ENCODE data around the gene APOBR. TPM values are rescaled to one million over a fixed set of nuclear protein-coding genes. Genes with fewer than 3 reads are reported as not detected.

Gene APOBR
- total and polyA plus RNA-seq, 8 donors = 0.83 to 86.9 (median 1.1) TPM; not detected in 2

DNA sequence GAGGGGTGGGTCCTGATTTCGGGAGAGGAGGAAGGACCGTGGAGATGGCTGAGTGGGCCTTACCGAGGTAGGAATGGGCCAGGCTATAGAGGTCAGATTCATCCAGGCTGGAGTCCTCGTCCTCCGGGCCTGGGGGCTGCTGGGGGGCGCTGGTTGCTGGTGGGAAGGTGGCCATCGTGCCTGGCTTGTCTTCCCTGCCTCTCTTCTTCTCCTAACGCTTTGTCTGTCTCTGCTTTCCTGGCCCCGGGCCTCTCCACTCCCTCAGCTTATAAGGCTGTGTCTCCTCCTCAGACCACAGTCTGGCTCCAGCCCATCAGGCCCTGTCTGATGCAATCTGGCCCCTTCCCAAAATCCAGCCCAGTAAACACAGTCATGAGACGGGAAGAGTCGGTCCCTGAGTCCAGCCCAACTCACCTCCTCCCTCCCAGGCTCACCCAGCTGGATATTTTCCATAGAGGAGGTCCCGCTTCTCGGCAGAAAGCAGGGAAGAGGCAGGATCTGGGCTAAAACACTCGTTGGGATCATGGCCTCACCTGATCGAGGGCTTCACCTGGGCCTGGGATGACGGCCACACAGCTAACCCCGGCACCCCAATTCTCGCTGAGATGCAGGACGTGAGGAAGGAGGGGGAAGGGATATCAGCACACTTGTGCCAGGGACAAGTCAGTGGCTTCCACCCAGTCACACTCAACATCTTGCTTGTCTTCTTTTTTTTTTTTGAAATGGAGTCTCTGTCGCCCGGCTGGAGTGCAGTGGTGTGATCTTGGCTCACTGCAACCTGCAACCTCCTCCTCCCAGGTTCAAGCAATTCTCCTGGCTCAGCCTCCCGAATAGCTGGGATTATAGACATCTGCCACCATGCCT lies 44.5 kb downstream of the APOBR start, which contains the start of gene NUPR1:
NUPR1 (minus strand) TSS at position 242 of the 864 bp plus-strand sequence; CDS start at position 175, 67 bp downstream.
- intact Hi-C loops (cut with DNase I; ENCODE audit: low total_unique reads) = no loop called here
- H3K4me1 ChIP-seq = peaks cover 22 to 79% (median 51%) of the 10 kb centered on the region in 4 donors
- TF ChIP-seq EP300 (IDR thresholded peaks at IDR 0.05) (peak; percentile 56), POLR2A (IDR thresholded peaks at IDR 0.05) (peak in 2 of 4 donors; percentile 62 to 70), POLR2AphosphoS5 (IDR thresholded peaks at IDR 0.05) (peak; percentile 91 to 92 (median 91))
- TF ChIP-seq, protein P1, sequence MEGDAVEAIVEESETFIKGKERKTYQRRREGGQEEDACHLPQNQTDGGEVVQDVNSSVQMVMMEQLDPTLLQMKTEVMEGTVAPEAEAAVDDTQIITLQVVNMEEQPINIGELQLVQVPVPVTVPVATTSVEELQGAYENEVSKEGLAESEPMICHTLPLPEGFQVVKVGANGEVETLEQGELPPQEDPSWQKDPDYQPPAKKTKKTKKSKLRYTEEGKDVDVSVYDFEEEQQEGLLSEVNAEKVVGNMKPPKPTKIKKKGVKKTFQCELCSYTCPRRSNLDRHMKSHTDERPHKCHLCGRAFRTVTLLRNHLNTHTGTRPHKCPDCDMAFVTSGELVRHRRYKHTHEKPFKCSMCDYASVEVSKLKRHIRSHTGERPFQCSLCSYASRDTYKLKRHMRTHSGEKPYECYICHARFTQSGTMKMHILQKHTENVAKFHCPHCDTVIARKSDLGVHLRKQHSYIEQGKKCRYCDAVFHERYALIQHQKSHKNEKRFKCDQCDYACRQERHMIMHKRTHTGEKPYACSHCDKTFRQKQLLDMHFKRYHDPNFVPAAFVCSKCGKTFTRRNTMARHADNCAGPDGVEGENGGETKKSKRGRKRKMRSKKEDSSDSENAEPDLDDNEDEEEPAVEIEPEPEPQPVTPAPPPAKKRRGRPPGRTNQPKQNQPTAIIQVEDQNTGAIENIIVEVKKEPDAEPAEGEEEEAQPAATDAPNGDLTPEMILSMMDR (IDR thresholded peaks at IDR 0.05) = no peak
- peak within 1 kb of the TSS; percentile 85 to 95 (median 92) for H3K27ac ChIP-seq
- H3K4me3 ChIP-seq = peak within 1 kb of the TSS; percentile 45 to 71 (median 52)
- 18 to 41% (median 23%) methylated on average over 19 to 22 of the region's 22 CpGs for WGBS, 5 donors
- H3K9me3 ChIP-seq = no peaks in the 10 kb centered on the region
- DNase-seq = peak; percentile 95
- H3K36me3 ChIP-seq = peaks cover 0 to 30% (median 13%) of the 10 kb centered on the region in 4 donors
- H3K27me3 ChIP-seq = no peaks in the 10 kb centered on the region

DNA sequence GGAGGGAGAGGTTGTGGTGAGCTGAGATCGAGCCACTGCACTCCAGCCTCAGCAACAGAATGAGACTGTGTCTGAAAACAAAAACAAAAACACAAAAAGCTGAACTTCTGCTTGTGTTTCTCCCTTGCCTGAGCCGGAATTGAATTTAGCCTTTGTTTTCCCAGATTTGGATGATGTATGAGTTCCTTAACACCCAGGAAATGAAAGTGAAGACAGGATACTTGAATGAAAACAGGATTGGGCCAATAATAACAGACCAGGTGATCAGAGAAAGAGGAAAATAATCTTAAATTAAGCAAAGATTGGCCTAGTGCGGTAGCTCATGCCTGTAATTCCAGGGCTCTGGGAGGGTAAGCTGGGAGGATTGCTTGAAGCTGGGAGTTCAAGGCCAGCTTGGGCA lies 45.9 kb downstream of the APOBR start:
- TF ChIP-seq, protein P1 (IDR thresholded peaks at IDR 0.05) = no peak
- TF ChIP-seq POLR2AphosphoS5 (IDR thresholded peaks at IDR 0.05) (no peak), POLR2A (IDR thresholded peaks at IDR 0.05) (no peak), EP300 (IDR thresholded peaks at IDR 0.05) (no peak)
- Histone ChIP-seq H3K27ac (peak overlapping the region in 3 of 5 donors; percentile 92 to 95 (median 93)), H3K4me3 (no peak overlapping the region), H3K9me3 (no peaks in the 10 kb centered on the region), H3K27me3 (no peaks in the 10 kb centered on the region), H3K36me3 (peaks cover 0 to 17% (median 8%) of the 10 kb centered on the region in 4 donors), H3K4me1 (peaks cover 22 to 66% (median 39%) of the 10 kb centered on the region in 4 donors)
- WGBS, 5 donors = 73 to 90% (median 84%) methylated on average over 3 of the region's 3 CpGs
- intact Hi-C loops (cut with DNase I; ENCODE audit: low total_unique reads) = no loop called here
- DNase-seq = no peak

DNA sequence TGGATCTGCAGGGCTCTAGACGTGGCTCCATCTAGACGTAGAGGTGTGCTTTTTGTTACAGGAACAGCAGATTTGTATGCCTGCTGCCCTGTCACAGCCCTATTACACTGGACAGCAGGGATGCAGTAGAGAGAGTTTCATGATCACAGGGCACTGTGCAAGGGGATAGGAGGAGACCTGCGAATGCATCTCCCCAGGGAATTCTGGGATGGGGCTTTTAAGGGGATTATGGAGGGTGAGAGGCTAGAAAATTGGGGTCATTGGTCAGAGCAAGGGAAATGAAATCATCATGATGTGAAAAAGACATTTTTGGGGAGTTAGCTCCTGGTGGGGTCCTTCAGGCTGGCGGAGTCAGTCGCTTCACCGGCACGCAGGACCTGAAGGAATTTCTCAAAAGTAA lies 48.2 kb downstream of the APOBR start:
- Histone ChIP-seq H3K27me3 (no peaks in the 10 kb centered on the region), H3K4me1 (peaks cover 11 to 44% (median 22%) of the 10 kb centered on the region in 4 donors), H3K4me3 (no peak overlapping the region), H3K9me3 (no peaks in the 10 kb centered on the region), H3K27ac (peak overlapping the region in 4 of 5 donors; percentile 24 to 66 (median 46)), H3K36me3 (no peaks in the 10 kb centered on the region)
- intact Hi-C loops (cut with DNase I; ENCODE audit: low total_unique reads) = no loop called here
- DNase-seq = no peak
- 77 to 89% (median 82%) methylated on average over 5 to 7 of the region's 7 CpGs for WGBS, 5 donors
- TF ChIP-seq POLR2A (IDR thresholded peaks at IDR 0.05) (no peak), EP300 (IDR thresholded peaks at IDR 0.05) (no peak), POLR2AphosphoS5 (IDR thresholded peaks at IDR 0.05) (no peak)
- TF ChIP-seq, protein P1 (IDR thresholded peaks at IDR 0.05) = no peak

DNA sequence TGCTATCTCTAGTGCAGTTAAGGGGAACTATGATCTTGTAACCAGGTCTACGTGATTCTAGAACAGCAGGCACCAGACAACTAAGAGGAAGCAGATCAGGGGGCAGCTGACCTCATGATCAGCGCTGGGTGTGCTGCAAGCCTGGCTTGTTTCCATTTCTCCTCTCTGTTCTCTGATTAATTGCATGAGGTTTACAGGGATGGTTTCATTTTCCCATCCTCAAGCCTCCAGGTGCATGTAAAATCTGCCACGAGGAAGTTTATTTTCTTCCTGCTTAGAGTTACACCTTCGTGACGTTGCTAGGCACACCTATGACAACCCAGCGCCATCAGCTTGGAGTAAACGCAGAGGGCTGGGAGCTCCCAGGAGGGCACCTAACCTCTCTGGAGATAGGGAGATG lies 48.6 kb downstream of the APOBR start:
- WGBS, 5 donors = 20 to 47% (median 30%) methylated on average over 7 of the region's 7 CpGs
- H3K36me3 ChIP-seq = no peaks in the 10 kb centered on the region
- intact Hi-C loops (cut with DNase I; ENCODE audit: low total_unique reads) = no loop called here
- TF ChIP-seq, protein P1 (IDR thresholded peaks at IDR 0.05) = no peak
- TF ChIP-seq POLR2A (IDR thresholded peaks at IDR 0.05) (no peak), POLR2AphosphoS5 (IDR thresholded peaks at IDR 0.05) (peak in 1 of 3 donors; percentile 42), EP300 (IDR thresholded peaks at IDR 0.05) (no peak)
- no peaks in the 10 kb centered on the region for H3K9me3 ChIP-seq
- peak; percentile 69 to 84 for DNase-seq
- H3K27ac ChIP-seq = peak overlapping the region in 4 of 5 donors; percentile 24 to 66 (median 46)
- no peaks in the 10 kb centered on the region for H3K27me3 ChIP-seq
- no peak overlapping the region for H3K4me3 ChIP-seq
- peaks cover 7 to 40% (median 20%) of the 10 kb centered on the region in 4 donors for H3K4me1 ChIP-seq
